Ishikawa (cell line): ENCODE data around the gene PRSS16.

Experiments
- CEBPB ChIP-seq: IDR thresholded peaks from 2 replicates; pipeline ENCODE4 v1.6.1; 2012
- CREB1 ChIP-seq: IDR thresholded peaks from 2 replicates; pipeline ENCODE4 v1.6.1; 2012; ENCODE audit warnings: low read depth
- EGR1 ChIP-seq: IDR thresholded peaks from 2 replicates; pipeline ENCODE4 v1.6.1; 2012
- EP300 ChIP-seq: IDR thresholded peaks from 2 replicates; pipeline ENCODE4 v1.6.1; 2012; ENCODE audit warnings: borderline replicate concordance
- FOXM1 ChIP-seq: IDR thresholded peaks from 2 replicates; pipeline ENCODE4 v1.6.1; 2012; ENCODE audit warnings: low read depth, borderline replicate concordance
- NFIC ChIP-seq: IDR thresholded peaks from 2 replicates; pipeline ENCODE4 v1.6.1; 2012
- RAD21 ChIP-seq: IDR thresholded peaks from 2 replicates; pipeline ENCODE4 v1.6.1; 2012; ENCODE audit warnings: low read depth
- REST ChIP-seq: IDR thresholded peaks from 2 replicates; pipeline ENCODE4 v1.6.1; 2012; ENCODE audit warnings: low read depth, mild to moderate bottlenecking
- TAF1 ChIP-seq: IDR thresholded peaks from 2 replicates; pipeline ENCODE4 v1.6.1; 2012; ENCODE audit warnings: low read depth, mild to moderate bottlenecking
- TCF12 ChIP-seq: IDR thresholded peaks from 2 replicates; pipeline ENCODE4 v1.6.1; 2012; ENCODE audit warnings: low read depth
- TEAD4 ChIP-seq: IDR thresholded peaks from 2 replicates; pipeline ENCODE4 v1.6.1; 2012
- YY1 ChIP-seq: IDR thresholded peaks from 2 replicates; pipeline ENCODE4 v1.6.1; 2012; ENCODE audit warnings: low read depth
- ZBTB7A ChIP-seq: IDR thresholded peaks from 2 replicates; pipeline ENCODE4 v1.6.1; 2012; ENCODE audit warnings: low read depth
- TF ChIP-seq, protein P1 (sequence below): IDR thresholded peaks from 2 replicates; pipeline ENCODE4 v1.6.1; 2012
- TF ChIP-seq, protein P2 (sequence below): IDR thresholded peaks from 2 replicates; pipeline ENCODE4 v1.6.1; 2012

PRSS16 gene

GRCh38 chr6:27248783-27249182 is 1.3 kb downstream of the PRSS16 start:
- TF ChIP-seq TCF12 (no peak), CREB1 (no peak), ZBTB7A (no peak), TAF1 (no peak), NFIC (no peak)
- TF ChIP-seq, protein P1, sequence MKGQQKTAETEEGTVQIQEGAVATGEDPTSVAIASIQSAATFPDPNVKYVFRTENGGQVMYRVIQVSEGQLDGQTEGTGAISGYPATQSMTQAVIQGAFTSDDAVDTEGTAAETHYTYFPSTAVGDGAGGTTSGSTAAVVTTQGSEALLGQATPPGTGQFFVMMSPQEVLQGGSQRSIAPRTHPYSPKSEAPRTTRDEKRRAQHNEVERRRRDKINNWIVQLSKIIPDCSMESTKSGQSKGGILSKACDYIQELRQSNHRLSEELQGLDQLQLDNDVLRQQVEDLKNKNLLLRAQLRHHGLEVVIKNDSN = no peak
- TF ChIP-seq, protein P2, sequence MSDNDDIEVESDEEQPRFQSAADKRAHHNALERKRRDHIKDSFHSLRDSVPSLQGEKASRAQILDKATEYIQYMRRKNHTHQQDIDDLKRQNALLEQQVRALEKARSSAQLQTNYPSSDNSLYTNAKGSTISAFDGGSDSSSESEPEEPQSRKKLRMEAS = no peak

DNA sequence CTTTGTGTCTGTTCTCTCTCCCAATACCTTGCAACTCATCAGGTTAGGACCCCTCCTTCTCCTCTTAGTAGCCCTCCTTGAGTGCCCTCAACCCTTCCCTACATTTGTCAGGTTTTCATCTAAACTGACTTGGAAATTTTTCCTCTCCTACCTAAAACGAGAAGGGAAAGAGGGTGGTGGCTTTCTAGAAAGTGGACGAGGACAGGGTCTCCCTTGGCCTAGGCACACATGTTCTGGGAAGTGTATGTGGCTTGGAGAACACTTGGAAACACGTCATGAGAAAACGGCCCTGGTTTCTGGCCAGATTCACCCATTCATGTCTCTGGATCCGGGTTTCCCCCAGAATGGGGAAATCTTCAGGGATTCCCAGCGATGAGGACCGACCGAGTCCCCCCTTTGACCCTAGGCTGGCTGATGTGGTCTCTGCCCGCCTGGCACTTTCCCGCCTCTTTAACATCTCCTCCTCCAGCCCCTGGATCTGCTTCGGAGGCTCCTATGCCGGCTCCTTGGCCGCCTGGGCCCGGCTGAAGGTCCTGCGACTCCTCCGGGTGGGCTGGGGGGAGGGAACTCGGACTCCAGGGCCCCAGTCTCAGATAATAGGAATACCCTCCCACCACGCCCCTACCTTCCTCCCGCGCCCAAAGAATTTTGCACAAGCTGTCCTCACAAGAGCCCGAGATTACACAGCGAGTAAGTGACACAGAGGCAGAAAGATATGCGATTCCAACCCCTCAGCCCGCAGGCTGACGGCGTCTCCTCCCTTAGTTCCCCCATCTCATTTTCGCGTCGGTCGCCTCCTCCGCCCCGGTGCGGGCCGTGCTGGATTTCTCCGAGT is 3.0 kb downstream of the PRSS16 start:
- no peak for TF ChIP-seq CREB1
- no peak for TF ChIP-seq CEBPB
- TF ChIP-seq YY1 = peak; percentile 36; the same call in 1 of the 2 replicates
- no peak for TF ChIP-seq TEAD4

- no peak; the same call in 1 of the 2 replicates for TF ChIP-seq TEAD4
- TF ChIP-seq, protein P1 = no peak
- TF ChIP-seq YY1 = no peak; the same call in 1 of the 2 replicates
- TF ChIP-seq EP300 = no peak
- 0 out of 2 replicates have a peak, but pooled peaks have one; percentile 21 for TF ChIP-seq TCF12
- TF ChIP-seq CREB1 = 0 out of 2 replicates have a peak, but pooled peaks have one; percentile 42
- TF ChIP-seq ZBTB7A = peak; percentile 81; the same call in 1 of the 2 replicates
- TF ChIP-seq NFIC = no peak
- TF ChIP-seq CEBPB = no peak
- no peak; the same call in 1 of the 2 replicates for TF ChIP-seq TAF1
- TF ChIP-seq, protein P2 = peak; percentile 49; the same call in 1 of the 2 replicates
- TF ChIP-seq RAD21 = no peak
- no peak for TF ChIP-seq FOXM1
- TF ChIP-seq EGR1 = peak; percentile 19; the same call in 1 of the 2 replicates
- TF ChIP-seq REST = no peak
These were observed 3.7 kb downstream of the PRSS16 start for GRCh38 chr6:27251112-27251605.

- TF ChIP-seq EP300 = no peak
- 0 out of 2 replicates have a peak, but pooled peaks have one; percentile 14 for TF ChIP-seq TCF12
- TF ChIP-seq, protein P2 = peak; percentile 65
- TF ChIP-seq, protein P1 = no peak
- TF ChIP-seq ZBTB7A = no peak
- TF ChIP-seq CREB1 = 0 out of 2 replicates have a peak, but pooled peaks have one; percentile 38
- TF ChIP-seq TAF1 = peak; percentile 54; the same call in 1 of the 2 replicates
- peak; percentile 41; the same call in 1 of the 2 replicates for TF ChIP-seq EGR1
- peak; percentile 25; the same call in 1 of the 2 replicates for TF ChIP-seq RAD21
- TF ChIP-seq REST = no peak
These were observed 4.2 kb downstream of the PRSS16 start for GRCh38 chr6:27251606-27252251.
